Activated T-cell treated with anti-CD3 and anti-CD28 coated beads for 4 hours (primary cell): ENCODE data around the gene ADAM23.

ENCODE experiments used
- DNase-seq: peaks from one replicate; pipeline ENCODE4 v3.0.0-alpha.2; 2020

Gene ADAM23

DNA sequence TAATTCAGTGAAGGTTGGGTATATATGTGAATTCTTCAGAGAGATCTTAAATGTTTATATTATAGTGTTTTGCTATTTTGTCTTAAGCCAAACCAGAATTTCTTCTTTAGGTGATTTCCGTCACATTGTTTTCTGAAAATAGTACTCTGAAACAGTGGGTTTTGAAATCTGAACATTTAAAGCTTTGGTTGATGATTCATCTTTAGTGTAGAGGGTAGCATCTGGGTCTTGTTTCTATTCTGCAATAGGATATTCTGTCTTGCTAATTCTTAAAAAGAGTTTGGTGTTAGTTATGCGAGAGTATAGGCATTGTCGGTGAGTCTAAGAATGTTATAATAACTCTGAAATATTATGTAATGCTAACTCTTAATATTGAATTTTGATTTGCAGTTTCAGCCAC, 129.4 kb downstream of the ADAM23 start:
- DNase-seq: no peak

DNA sequence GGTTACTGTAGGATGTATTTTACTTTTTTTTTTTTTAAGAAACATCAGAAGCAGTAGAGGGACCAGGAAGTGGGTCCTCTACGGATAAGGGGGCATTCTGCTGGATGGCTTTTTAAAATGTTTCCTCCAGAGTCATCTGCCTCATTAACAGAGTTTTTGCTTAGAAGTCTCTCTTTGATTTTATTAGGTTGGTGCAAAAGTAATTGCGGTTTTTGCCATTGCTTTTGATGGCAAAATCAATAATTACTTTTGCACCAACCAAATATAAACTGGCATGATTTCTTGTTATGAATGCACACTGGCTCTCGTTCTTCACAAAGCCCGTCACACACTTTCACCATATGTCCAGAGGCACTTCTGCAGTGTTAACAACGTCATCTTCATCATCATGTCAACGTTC, 130.5 kb downstream of the ADAM23 start:
- no peak for DNase-seq

DNA sequence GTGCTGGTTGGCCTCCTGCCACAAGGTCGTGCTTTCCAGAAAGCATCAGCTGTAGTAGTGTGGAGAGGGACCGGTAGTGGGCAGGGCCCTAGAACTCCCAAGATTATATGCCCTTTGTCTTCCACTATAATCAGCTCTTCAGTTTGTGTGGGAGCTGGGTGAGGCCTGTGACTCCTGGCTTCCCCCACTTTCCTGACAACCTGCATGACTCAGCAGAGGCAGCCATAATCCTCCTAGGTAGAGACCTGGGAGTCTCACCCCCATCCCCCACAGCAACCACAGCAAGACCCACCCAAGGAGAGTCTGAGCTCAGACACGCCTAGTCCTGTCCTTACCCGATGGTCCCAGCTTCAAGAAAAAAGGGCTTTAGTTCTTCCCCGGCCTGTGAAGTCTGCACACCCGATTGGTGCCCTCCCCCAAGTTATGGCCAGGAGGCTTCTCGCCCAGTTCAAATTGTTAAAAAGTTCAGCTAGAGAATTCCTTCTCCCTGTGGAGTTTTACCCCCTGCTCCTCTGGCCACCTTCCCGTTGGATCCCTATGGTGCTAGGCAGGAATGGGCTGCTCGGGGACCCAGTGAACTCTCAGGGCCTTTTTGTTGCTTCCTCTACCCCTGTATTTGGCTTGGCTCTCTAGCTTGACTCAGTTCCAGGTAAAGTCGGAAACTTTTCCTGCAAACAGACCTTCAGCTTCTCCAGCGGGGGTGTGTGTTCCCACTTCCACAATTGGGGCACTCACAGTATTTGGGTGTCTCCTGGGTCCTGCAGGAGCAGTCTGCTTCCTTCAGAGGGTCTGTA, 141.2 kb downstream of the ADAM23 start:
- DNase-seq: no peak

DNA sequence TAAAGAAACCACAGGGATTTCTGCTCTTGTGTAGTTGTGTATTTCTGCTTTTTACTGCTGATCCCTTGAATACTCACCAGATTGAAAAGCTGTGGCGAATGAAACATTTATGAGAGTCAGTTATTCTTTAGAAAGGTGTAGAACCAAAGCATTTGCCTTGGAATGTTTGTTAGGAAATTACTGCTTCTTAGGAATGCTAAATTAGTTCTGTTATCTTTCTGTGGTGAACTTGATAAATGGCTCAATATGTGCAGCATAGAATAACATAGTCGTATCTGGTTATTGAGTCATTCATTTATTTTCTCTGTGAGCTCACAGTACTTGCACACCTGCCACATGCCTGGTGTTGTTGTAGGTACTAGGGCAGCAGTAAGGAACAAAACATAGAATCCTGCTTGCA, 142.0 kb downstream of the ADAM23 start:
- DNase-seq: no peak

DNA sequence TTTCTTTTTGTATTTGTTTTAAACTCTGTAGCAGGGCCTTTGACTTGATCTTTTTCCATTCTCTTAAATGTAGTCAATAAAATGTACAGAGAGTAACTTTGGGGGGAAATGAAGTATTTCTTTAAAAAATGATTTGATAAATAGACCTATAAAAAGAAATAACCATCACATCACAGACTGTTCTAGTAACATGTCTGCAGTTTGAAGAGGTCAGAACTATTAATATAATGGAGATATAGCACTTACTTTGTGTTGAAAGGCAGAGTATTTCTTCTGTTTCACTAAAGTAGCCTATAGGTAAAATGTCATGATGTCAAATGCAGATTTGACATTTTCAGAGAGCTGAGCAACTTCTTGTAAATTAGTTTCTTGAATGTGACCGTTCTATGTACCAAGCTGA, 143.3 kb downstream of the ADAM23 start:
- DNase-seq: no peak

DNA sequence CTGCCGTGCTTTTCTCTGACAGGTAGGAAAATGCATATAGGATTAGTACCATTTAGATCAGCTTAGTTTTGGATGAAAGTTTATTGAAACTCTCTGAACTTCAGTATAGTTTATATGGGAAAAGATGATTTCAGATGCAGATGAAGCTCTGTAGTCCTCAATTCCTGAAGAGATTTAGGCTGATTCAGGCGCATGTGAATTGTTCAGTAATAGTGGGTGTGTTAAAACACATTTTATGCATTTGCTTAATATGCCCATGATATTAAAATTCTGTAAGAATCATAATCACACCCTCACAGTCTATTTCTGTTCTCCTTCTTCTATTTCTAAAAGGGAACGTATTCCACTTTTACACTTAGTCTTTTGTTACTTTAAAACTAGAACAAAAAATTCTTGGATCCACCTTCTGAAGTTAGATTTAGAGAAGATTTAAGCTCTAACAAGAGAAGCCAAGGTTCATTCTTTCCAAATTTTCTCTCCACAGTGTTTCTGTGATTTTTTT, 154.4 kb downstream of the ADAM23 start:
- DNase-seq: no peak

DNA sequence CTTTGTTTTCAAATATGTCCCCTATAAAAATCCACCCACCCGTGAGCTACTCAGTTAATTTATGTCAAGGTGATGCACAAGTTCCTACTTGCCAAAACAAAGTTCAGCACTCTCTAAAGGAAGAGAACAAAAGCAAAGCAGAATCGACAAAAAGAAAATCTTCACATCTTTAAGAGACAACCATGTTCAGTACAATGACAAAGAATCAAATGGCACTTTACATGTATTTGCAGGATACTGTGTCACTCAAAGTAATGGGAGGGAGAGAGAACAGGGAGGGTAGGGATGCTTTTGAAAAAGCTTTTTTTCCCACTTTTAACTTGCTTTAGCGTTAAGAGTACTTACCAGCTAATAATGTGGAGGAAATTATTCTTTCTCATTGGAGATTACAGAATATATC, 159.9 kb downstream of the ADAM23 start:
- no peak for DNase-seq

DNA sequence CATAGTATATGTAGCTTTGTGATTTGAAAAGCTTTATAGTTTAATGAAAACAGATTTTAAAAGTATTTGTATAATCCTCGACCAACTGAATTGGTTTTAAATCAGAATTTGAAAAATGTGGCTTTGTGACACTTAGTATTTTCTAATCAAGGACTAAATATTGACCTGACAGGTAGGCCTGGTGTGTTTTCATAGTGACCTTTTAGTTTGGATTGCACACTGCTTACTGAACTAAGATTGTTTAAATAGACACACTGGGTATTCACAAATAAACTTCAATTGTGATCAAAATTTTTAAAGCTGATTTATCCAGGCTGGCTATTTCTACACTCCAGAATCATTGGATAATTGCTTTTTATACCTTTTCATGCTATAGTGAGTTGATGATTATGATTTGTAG, 167.1 kb downstream of the ADAM23 start:
- no peak for DNase-seq

DNA sequence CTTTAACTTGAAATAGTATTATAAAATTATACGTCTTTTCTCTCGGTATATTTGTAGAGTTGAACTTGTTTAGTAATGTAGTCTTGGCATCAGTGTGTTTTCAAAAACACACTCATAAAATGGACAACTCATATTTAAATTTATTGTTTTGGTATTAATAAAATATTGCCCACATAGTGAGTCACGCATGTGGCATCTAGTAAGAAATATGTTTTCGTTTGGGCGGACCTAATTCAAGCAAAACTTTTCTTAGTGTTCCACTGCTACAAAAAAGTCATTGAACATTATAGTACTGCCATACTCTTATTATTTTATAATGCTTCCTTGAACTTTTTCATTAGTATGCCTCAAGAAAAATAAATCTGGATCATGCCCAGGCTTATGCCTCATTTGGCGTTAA, 167.9 kb downstream of the ADAM23 start:
- no peak for DNase-seq

DNA sequence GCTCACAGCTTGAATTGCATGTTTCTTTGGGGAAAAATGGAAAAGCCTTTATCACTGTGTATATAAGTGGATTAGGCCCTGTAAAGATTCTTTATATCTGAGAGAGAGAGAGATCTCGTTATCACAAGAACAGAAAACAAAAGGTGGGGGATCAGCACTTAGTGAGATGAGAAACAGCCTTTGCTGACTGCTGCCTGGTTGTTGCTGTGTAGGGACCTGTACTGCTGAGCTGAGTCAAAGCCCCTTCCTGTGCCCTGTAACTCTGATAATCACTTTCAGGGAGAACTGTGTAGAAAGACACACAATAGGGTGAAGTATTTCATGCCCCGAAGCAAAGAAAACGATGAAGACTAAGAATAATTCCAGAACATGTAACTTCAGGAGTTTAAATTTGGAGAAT, 168.4 kb downstream of the ADAM23 start:
- no peak for DNase-seq

DNA sequence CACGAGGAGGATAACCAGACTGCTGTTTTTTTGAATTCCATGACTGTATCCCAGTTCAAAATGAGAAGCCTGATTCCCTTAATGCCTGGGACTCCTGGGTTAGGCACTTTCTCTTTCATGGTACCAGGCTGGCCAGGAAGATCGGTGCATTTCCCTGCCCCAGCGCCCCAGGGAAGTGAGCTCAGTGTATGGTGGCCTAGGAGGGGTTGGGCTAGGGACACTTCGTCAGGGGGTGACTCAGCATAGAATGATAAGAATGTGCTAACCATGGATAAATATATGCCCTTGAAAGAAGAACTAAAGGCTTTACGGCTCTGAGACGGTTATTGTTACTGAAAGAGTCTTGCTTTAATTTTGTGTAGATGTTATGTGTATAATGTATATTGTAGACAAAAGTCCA, 171.5 kb downstream of the ADAM23 start:
- no peak for DNase-seq

DNA sequence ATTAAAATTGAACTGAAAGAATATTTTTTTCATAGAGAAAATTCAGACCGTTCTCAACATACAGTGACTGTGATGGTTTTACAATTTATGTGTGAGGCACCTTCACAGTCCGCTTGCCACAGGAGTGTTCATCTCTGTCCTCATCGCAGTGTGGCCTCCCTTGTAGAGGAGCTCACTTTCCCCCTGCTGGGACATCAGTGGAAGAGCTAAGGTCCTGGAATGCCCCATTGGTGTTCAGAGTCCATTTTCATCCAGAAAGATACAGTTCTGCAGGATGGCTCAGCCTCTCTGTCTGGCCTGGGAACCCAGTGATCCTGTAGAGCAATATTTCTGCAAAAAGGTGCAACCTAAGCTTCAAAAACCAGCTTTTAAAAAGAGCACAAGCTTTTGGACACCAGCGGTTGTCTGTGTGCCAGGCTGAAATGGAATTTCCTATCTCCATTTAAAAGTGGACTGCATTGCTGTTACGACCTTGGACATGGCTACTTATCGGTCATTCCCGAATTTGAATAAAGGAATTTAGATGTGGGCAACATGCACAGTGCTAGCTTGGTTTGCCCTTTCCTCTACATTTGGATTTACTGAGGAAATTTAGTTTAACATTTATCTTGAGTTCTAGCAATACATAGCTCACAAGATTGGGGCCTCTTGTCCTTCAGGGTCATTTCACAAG, 172.2 kb downstream of the ADAM23 start:
- no peak for DNase-seq

DNA sequence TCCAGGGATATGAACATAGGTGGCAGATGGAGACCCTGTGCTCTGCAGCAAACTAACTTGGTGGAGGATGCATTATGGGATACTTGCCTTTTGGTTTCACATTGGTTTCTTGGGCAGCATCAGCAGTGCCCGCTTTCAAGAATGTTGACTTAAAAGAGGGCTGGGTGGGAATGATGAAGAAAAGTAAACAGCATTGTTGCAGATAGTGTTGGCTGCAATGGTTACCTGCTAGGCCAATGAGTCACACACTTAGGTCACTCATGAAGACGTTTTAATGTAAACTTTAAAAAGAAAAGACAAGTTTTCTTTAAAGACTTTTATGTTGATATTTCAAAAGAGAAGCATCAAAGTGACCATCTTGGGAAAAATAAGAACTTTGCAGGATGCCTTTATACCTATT, 172.8 kb downstream of the ADAM23 start:
- no peak for DNase-seq

DNA sequence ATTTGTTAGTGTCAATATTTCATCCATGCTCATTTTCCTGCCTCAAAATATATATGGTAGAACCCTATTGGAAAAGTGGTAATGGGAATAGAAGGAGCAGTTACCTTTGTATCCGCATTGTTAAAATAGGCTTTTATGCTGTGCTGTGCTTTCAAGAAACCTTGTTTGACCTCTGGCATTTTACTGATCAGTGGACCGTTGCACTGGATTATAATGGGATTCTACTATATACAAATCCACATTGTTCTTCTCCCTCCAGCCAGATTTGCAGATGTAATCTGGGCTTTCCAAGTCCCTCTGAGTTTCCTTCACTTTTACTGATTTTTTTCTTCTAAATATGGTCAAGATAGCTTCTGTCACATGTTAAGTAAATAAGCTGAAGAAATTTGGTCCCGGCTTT, 175.7 kb downstream of the ADAM23 start:
- DNase-seq: no peak

DNA sequence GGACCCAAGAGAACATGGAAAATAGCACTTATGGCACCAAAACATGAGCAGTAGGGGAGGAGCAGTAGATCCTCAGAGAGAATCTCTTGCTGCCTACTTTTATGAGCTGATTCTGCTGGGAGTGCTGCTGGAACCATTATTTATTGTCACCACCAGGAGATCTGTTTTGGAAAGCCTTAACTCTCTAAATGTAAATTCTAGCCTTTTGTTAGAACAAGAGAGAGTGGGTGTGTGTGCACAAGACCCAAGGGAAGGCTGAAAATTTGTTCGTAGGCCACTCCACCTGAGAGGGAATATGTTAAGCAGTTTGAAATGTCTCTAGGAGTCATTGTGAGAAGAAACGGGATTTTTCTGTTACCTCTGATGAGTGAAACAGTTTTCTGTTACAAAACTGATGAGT, 182.8 kb downstream of the ADAM23 start:
- no peak for DNase-seq

DNA sequence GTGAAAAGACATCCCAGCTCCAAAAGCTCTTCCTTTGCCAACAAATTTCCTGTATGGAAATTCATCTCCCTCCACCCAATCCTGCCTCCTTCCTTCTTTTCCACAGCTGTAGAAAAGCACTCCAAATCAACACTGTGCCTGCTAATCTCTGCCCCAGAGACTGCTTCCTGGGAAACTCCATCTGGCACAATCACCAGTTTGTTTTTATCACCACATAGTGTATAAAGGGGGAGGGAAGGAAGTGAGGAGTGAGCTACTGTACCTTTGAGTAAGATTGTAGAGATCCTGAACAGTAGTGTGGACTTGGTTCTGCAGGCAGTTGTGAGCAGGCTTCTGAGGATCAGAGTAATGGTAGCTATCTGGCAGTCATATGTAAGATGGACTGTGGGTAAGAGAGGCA, 184.3 kb downstream of the ADAM23 start:
- DNase-seq: no peak

DNA sequence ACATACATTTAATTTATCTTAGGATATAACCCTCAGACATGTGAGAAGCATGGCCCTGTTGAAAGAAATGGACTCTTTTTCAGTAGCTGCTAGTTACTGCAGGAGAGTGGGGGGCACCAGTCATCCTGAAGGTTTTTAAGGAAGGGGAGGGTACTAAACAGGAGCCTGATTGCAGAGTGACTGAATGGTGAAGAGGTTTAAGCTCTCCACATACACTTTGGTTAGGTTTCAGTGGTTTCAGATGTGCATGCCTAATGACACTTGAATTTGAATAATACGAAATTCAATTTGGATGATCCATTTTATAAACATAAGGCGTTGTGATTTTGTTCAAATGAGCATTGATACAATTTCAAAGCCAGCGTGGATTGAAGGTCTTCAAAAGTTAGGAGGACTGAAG, 188.0 kb downstream of the ADAM23 start:
- DNase-seq: no peak

DNA sequence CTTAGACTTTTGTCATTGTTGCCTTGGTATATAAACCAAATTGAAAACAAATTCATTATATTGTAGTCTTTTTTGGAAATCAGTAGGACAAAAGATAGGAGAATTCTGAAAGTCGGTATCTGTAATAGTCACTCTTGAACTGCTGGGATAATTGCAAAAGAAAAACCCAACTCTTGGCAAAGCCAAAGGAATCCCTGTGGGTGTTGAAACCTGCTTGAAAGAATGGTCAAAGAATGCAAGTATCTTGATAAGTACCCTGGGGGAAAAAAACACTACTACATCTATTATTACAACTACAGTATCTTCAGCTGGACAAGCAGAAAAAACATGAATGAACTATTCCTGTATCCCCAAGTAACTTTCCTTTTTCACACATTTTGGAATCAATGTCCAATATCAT, 191.7 kb downstream of the ADAM23 start:
- DNase-seq: no peak

DNA sequence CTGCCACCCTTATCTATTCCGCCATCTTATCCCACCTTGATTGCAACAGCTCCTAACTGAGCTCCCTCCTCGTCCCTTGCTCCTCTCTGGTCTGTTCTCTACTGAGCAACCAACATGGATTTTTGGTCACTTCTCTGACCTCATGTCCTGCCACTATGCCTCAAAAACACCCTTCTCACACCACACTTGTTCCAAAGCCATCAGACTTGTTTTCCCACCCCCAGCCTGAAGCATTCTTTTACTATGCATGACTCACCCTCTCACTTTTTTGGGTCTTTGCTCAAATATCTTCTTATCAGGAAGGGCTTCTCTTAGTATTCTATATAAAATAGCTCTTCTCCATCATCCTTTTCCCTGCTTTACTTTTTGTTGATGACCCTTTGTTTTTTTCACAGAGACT, 196.3 kb downstream of the ADAM23 start:
- no peak for DNase-seq

DNA sequence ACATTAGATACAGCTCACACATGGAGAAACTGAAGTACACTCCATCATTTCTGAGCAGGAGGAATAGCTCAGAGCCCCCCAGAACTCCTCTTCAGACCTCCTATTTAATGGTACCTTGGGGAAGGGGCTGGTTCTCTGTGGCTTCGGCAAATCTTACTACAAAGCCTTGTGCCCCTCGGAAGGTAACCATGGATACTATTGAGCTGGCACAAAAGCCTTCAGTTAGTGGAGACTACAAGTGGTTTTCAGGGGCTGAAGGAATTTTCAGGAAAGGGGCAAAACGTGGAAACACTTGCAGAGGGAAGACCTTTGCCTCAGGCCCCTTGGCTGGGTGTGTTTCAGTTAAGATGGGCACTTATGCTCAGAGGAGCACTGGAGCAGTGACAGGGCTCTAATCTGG, 197.9 kb downstream of the ADAM23 start:
- DNase-seq: no peak

DNA sequence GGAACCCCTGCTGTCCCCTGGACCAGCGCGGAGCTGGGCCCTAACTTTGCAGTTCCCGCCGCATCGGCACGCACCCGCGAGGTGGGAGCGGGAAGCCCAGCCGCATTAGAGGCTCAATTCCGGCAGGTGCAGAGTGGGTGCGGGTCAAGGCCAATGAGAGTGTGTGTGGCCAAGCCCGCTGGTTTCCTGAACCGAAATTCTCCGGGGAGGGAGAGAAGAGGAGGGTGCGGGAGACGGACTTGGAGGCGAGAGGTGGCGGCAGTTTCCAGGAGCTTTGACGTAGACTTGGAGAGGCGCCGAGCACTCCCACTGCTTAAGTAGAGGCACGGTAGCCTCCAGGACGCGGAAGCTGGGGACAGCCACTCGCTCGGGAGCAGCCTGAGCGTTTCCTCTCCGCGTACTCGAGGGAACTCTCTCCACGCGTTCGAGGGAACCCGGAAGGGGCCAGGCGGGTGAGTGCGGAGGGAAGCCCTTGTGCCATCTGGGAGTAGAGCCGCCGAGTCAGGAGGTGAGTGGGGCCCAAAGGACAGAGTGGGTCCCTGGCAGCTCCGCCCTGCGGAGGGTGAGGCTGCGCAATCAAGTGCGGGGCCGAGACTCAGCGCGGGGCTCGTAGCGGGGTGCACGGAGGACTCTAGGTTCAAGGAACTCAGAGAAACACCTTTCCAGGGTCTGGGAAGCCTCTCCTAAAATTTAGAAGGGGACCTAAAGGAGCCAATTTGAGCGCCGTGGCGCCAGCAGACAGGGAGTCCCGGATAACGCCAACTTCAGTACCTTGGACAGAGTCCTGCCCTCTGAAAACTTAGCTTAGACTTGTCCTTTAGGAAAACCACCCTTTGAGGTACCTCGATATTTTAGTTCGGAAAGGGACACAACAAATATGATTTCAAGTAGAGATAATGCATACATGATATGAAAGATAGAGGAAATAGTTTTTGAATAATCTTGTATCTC, 199.0 kb downstream of the ADAM23 start, which contains the start of gene FAM237A:
FAM237A (plus strand) TSS at position 413 of the 951 bp plus-strand sequence. CDS start 1,750 bp downstream, outside the sequence.
- DNase-seq: no peak

DNA sequence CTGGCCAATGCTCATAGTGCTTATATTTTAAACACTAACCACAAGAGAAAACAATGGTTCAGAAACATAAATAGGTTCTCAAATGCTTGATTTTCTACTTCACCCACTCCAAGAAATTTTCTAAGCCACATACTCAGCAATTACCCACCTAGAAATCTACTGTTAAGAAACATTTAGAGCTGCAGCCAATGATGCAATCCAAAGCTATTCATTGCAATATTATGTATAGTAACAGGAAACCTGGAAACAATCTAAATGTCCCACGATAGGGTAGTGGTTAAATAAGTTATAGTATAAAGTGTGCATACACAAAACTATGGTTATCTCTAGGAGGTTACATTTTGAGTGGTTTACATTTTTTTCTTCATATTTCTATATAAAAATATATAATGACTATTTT, 204.7 kb downstream of the ADAM23 start:
- DNase-seq: no peak

DNA sequence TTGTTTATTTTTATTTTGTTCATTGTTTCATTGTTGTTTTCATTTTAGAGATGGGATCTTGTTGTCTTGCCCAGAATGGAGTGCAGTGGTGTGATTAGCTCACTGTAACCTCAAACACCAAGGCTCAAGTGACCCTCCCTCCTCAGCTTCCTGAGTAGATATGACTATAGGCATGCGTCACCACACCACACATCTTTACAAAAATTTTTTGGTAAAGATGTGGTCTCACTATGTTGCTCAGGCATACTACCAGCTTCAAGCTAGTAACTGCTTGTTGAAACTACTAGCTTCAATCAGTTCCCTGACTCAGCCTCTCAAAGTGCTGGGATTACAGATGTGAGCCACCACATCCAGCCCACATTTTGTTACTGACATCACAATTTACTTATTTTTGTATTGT, 213.8 kb downstream of the ADAM23 start:
- no peak for DNase-seq
